Activated naive CD8-positive, alpha-beta T cell (primary cell): Measurements from ENCODE around the gene GGA3.
"Not testable (repeated sequence)": the region's sequence is repeated elsewhere in the genome, so short reads cannot be mapped to it uniquely, and the experiment has no call there.

Experiments used
- H3K27ac Mint-ChIP-seq: one replicate; pipeline ENCODE4 v1.8.0; 2021; ENCODE audit warnings: mixed read lengths
- H3K27me3 Mint-ChIP-seq: one replicate; pipeline ENCODE4 v1.8.0; 2021; ENCODE audit warnings: mixed read lengths
- H3K36me3 Mint-ChIP-seq: one replicate; pipeline ENCODE4 v1.8.0; 2021; ENCODE audit warnings: mixed read lengths
- H3K4me1 Mint-ChIP-seq: one replicate; pipeline ENCODE4 v1.8.0; 2021; ENCODE audit warnings: low read depth, mixed read lengths
- H3K4me3 Mint-ChIP-seq: one replicate; pipeline ENCODE4 v1.8.0; 2021; ENCODE audit warnings: mild to moderate bottlenecking, mixed read lengths
- H3K9me3 Mint-ChIP-seq: one replicate; pipeline ENCODE4 v1.8.0; 2021; ENCODE audit warnings: low read depth, mixed read lengths

The GGA3 gene

GRCh38 chr17:75266316-75267152, 5.1 kb upstream of the GGA3 start:
- H3K27ac Mint-ChIP-seq, result no peak overlapping the region
- H3K9me3 Mint-ChIP-seq, result no peaks in the 10 kb centered on the region
- peaks cover 25% of the 10 kb centered on the region for H3K4me1 Mint-ChIP-seq
- peaks cover 7% of the 10 kb centered on the region for H3K36me3 Mint-ChIP-seq
- H3K4me3 Mint-ChIP-seq, result no peak overlapping the region
- no peaks in the 10 kb centered on the region for H3K27me3 Mint-ChIP-seq

GRCh38 chr17:75265614-75266315, 4.4 kb upstream of the GGA3 start:
- Mint-ChIP-seq H3K9me3 (no peaks in the 10 kb centered on the region), H3K27ac (no peak overlapping the region), H3K36me3 (peaks cover 7% of the 10 kb centered on the region), H3K4me1 (peaks cover 27% of the 10 kb centered on the region), H3K27me3 (no peaks in the 10 kb centered on the region), H3K4me3 (no peak overlapping the region)

GRCh38 chr17:75263055-75263454, 1.6 kb upstream of the GGA3 start:
- H3K27ac Mint-ChIP-seq, result peak overlapping the region; percentile 54
- peaks cover 7% of the 10 kb centered on the region for H3K36me3 Mint-ChIP-seq
- H3K9me3 Mint-ChIP-seq, result no peaks in the 10 kb centered on the region
- peaks cover 41% of the 10 kb centered on the region for H3K4me1 Mint-ChIP-seq
- H3K4me3 Mint-ChIP-seq, result peak overlapping the region; percentile 99
- no peaks in the 10 kb centered on the region for H3K27me3 Mint-ChIP-seq

GRCh38 chr17:75262112-75262606, 753 bp upstream of the GGA3 start:
- peak overlapping the region; percentile 99 for H3K27ac Mint-ChIP-seq
- H3K4me3 Mint-ChIP-seq, result peak overlapping the region; percentile 99
- H3K27me3 Mint-ChIP-seq, result no peaks in the 10 kb centered on the region
- H3K36me3 Mint-ChIP-seq, result peaks cover 7% of the 10 kb centered on the region
- H3K9me3 Mint-ChIP-seq, result no peaks in the 10 kb centered on the region
- peaks cover 48% of the 10 kb centered on the region for H3K4me1 Mint-ChIP-seq

- Mint-ChIP-seq H3K4me3 (peak overlapping the region; percentile 99), H3K27me3 (no peaks in the 10 kb centered on the region), H3K27ac (peak overlapping the region; percentile 99), H3K9me3 (no peaks in the 10 kb centered on the region), H3K4me1 (peaks cover 61% of the 10 kb centered on the region), H3K36me3 (peaks cover 7% of the 10 kb centered on the region)
Observed at GRCh38 chr17:75260641-75261335, 618 bp downstream of the GGA3 start.

- peak overlapping the region; percentile 85 for H3K27ac Mint-ChIP-seq
- peak overlapping the region; percentile 31 for H3K4me3 Mint-ChIP-seq
- H3K27me3 Mint-ChIP-seq, H3K9me3 Mint-ChIP-seq, H3K36me3 Mint-ChIP-seq: not testable (repeated sequence)
- H3K4me1 Mint-ChIP-seq, result peaks cover 76% of the 10 kb centered on the region
Observed at GRCh38 chr17:75257228-75257627, 4.2 kb downstream of the GGA3 start.

GRCh38 chr17:75255954-75256698, 5.3 kb downstream of the GGA3 start:
- Mint-ChIP-seq H3K4me1 (peaks cover 83% of the 10 kb centered on the region), H3K27ac (peak overlapping the region; percentile 74)
- not testable (repeated sequence) for H3K4me3 Mint-ChIP-seq, H3K27me3 Mint-ChIP-seq, H3K36me3 Mint-ChIP-seq, H3K9me3 Mint-ChIP-seq

GRCh38 chr17:75252039-75252816, 9.2 kb downstream of the GGA3 start:
- H3K4me3 Mint-ChIP-seq, result no peak overlapping the region
- peaks cover 77% of the 10 kb centered on the region for H3K4me1 Mint-ChIP-seq
- H3K9me3 Mint-ChIP-seq, result no peaks in the 10 kb centered on the region
- H3K36me3 Mint-ChIP-seq, result no peaks in the 10 kb centered on the region
- H3K27ac Mint-ChIP-seq, result peak overlapping the region; percentile 85
- H3K27me3 Mint-ChIP-seq, result no peaks in the 10 kb centered on the region

- peak overlapping the region; percentile 96 for H3K27ac Mint-ChIP-seq
- no peaks in the 10 kb centered on the region for H3K36me3 Mint-ChIP-seq
- no peaks in the 10 kb centered on the region for H3K9me3 Mint-ChIP-seq
- H3K4me3 Mint-ChIP-seq, result peak overlapping the region; percentile 83
- no peaks in the 10 kb centered on the region for H3K27me3 Mint-ChIP-seq
- peaks cover 63% of the 10 kb centered on the region for H3K4me1 Mint-ChIP-seq
Observed at GRCh38 chr17:75250009-75250471, 11.4 kb downstream of the GGA3 start.

GRCh38 chr17:75249564-75249963, 11.8 kb downstream of the GGA3 start:
- peaks cover 1% of the 10 kb centered on the region for H3K36me3 Mint-ChIP-seq
- H3K4me3 Mint-ChIP-seq, result peak overlapping the region; percentile 83
- H3K27me3 Mint-ChIP-seq, result no peaks in the 10 kb centered on the region
- H3K27ac Mint-ChIP-seq, result peak overlapping the region; percentile 96
- no peaks in the 10 kb centered on the region for H3K9me3 Mint-ChIP-seq
- peaks cover 62% of the 10 kb centered on the region for H3K4me1 Mint-ChIP-seq

GRCh38 chr17:75246404-75246803, 15.0 kb downstream of the GGA3 start:
- Mint-ChIP-seq H3K36me3 (peaks cover 4% of the 10 kb centered on the region), H3K4me1 (peaks cover 62% of the 10 kb centered on the region), H3K9me3 (no peaks in the 10 kb centered on the region), H3K27ac (peak overlapping the region; percentile 66), H3K27me3 (no peaks in the 10 kb centered on the region), H3K4me3 (peak overlapping the region; percentile 6)

GRCh38 chr17:75245011-75245410, 16.4 kb downstream of the GGA3 start:
- Mint-ChIP-seq H3K4me1 (peaks cover 56% of the 10 kb centered on the region), H3K9me3 (no peaks in the 10 kb centered on the region), H3K27me3 (no peaks in the 10 kb centered on the region), H3K27ac (no peak overlapping the region), H3K36me3 (peaks cover 4% of the 10 kb centered on the region), H3K4me3 (no peak overlapping the region)

- H3K27me3 Mint-ChIP-seq, result no peaks in the 10 kb centered on the region
- no peaks in the 10 kb centered on the region for H3K9me3 Mint-ChIP-seq
- peak overlapping the region; percentile 83 for H3K27ac Mint-ChIP-seq
- peaks cover 4% of the 10 kb centered on the region for H3K36me3 Mint-ChIP-seq
- H3K4me1 Mint-ChIP-seq, result peaks cover 49% of the 10 kb centered on the region
- H3K4me3 Mint-ChIP-seq, result peak overlapping the region; percentile 30
Observed at GRCh38 chr17:75244133-75244866, 17.1 kb downstream of the GGA3 start.
